Loucy (cell line): ENCODE results near the gene IGSF8.

ENCODE experiments used
- EZH2phosphoT487 ChIP-seq: fragments of 200-600 bp; IDR thresholded peaks from 2 replicates; pipeline ENCODE4 v1.6.1; 2018; ENCODE audit warnings: antibody characterized with exemption, mild to moderate bottlenecking, moderate library complexity, borderline replicate concordance
- TF ChIP-seq, protein P1 (sequence below): fragments of 200-600 bp; sonication (generic); conservative IDR thresholded peaks from 2 replicates; pipeline ENCODE4 v1.5.1; 2014; ENCODE audit warnings: mild to moderate bottlenecking, antibody characterized with exemption, low read length

GRCh38 chr1:160077486-160077885 lies 20.9 kb downstream of the IGSF8 start:
- TF ChIP-seq, protein P1, sequence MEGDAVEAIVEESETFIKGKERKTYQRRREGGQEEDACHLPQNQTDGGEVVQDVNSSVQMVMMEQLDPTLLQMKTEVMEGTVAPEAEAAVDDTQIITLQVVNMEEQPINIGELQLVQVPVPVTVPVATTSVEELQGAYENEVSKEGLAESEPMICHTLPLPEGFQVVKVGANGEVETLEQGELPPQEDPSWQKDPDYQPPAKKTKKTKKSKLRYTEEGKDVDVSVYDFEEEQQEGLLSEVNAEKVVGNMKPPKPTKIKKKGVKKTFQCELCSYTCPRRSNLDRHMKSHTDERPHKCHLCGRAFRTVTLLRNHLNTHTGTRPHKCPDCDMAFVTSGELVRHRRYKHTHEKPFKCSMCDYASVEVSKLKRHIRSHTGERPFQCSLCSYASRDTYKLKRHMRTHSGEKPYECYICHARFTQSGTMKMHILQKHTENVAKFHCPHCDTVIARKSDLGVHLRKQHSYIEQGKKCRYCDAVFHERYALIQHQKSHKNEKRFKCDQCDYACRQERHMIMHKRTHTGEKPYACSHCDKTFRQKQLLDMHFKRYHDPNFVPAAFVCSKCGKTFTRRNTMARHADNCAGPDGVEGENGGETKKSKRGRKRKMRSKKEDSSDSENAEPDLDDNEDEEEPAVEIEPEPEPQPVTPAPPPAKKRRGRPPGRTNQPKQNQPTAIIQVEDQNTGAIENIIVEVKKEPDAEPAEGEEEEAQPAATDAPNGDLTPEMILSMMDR = no peak
- no peak for TF ChIP-seq EZH2phosphoT487
